Stimulated activated naive CD8-positive, alpha-beta T cell treated with anti-CD3 and anti-CD28 coated beads, Interleukin-15, Interleukin-2, amounts not matched to agents 100 ng/mL and 50 ng/mL, for 24 hours (primary cell): Measurements from ENCODE around the gene ATPAF1.
A peak's percentile ranks its signal among the peaks of the same experiment; 100 is the strongest.

Source experiments
- H3K27ac Mint-ChIP-seq: one replicate; pipeline ENCODE4 v1.8.0; 2021; ENCODE audit warnings: mild to moderate bottlenecking, mixed read lengths
- H3K27me3 Mint-ChIP-seq: one replicate; pipeline ENCODE4 v1.8.0; 2021; ENCODE audit warnings: mixed read lengths
- H3K36me3 Mint-ChIP-seq: one replicate; pipeline ENCODE4 v1.8.0; 2021; ENCODE audit warnings: low read depth, mixed read lengths
- H3K4me1 Mint-ChIP-seq: one replicate; pipeline ENCODE4 v1.8.0; 2021; ENCODE audit warnings: low read depth, mixed read lengths
- H3K4me3 Mint-ChIP-seq: one replicate; pipeline ENCODE4 v1.8.0; 2021; ENCODE audit warnings: mild to moderate bottlenecking, mixed read lengths
- H3K9me3 Mint-ChIP-seq: one replicate; pipeline ENCODE4 v1.8.0; 2021; ENCODE audit warnings: mixed read lengths

ATPAF1 gene

DNA sequence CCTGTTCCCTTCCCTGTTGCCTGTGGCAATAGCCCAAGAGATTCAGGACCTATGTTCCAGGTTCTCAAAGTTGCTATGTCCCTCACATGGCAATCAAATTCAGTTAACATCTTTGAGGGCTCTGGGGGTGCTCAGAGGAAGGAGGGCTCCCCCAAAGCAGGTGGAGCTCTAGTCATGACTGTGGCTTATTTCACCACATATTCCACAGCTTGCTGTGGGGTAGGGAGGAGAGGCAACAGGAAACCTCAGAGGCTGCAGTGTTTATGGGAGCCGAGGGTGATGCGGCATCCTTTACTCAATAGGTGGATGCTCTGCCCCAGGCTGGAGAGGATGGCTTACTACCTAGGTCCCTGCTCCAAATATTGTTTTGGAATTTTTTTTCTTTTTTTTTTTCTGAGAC, 62.9 kb downstream of the ATPAF1 start:
- Mint-ChIP-seq H3K4me1 (peaks cover 40% of the 10 kb centered on the region), H3K27ac (no peak overlapping the region), H3K36me3 (peaks cover 30% of the 10 kb centered on the region), H3K27me3 (no peaks in the 10 kb centered on the region), H3K9me3 (no peaks in the 10 kb centered on the region), H3K4me3 (peak overlapping the region; percentile 90)

DNA sequence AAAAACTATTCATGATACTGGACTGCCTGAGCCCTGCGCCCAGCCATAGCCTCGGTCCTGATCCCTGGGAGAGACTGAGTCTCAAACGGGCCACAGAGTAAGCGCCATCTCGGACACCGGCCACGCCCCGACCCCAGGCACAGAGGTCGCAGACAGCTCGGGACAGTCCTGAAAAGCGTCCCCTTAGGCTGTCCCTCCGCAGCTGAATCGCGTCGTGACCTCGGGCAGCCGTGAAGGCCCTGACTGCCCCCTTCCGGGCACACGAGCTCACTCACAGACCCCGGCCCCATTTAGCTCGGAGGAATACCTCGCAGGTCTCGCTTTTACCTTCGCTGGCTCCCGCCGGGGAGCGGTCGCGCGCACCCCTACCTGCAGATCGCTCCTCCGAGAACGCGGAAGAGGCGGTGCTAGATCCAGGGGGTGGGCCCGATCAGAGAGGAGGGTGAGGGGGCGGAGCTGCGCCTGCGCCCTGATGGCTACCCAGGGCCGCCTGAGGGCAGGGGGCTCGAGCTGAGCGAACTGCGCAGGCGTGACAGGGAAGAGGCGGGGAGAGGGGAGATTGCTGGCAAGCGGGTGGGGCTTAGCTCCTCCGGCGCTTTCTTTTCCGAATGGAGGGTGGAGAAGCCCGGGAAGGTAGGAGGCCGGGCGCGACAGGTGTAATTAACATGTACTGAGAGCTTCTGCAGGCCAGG, 64.2 kb downstream of the ATPAF1 start, which contains the start of gene MKNK1:
MKNK1 (minus strand) TSS at position 411 of the 692 bp plus-strand sequence. CDS start 20,941 bp downstream, outside the sequence.
- Mint-ChIP-seq H3K27ac (peak within 1 kb of the TSS; percentile 81), H3K27me3 (no peaks in the 10 kb centered on the region), H3K4me1 (peaks cover 53% of the 10 kb centered on the region), H3K36me3 (peaks cover 18% of the 10 kb centered on the region), H3K4me3 (peak within 1 kb of the TSS; percentile 90), H3K9me3 (no peaks in the 10 kb centered on the region)

DNA sequence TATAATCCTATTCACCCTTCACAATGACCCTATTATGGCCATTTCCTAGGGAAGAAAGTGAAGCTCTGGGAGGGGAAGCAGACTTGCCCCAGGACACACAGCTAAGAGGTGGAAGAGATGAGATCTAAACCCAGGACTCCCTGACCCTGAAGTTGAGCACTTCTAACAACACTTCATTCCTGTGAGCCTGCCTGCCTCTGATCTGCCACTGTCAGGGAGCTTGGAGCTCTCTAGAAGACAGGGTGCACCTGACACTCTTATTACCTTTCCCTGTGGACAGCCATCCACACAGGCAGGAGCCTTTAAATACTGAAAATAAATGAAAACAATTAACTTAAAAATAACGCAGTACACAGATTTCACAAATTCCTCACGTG, 64.7 kb downstream of the ATPAF1 start:
- Mint-ChIP-seq H3K4me3 (peak overlapping the region; percentile 90), H3K27me3 (no peaks in the 10 kb centered on the region), H3K4me1 (peaks cover 53% of the 10 kb centered on the region), H3K27ac (peak overlapping the region; percentile 81), H3K9me3 (no peaks in the 10 kb centered on the region), H3K36me3 (peaks cover 13% of the 10 kb centered on the region)

DNA sequence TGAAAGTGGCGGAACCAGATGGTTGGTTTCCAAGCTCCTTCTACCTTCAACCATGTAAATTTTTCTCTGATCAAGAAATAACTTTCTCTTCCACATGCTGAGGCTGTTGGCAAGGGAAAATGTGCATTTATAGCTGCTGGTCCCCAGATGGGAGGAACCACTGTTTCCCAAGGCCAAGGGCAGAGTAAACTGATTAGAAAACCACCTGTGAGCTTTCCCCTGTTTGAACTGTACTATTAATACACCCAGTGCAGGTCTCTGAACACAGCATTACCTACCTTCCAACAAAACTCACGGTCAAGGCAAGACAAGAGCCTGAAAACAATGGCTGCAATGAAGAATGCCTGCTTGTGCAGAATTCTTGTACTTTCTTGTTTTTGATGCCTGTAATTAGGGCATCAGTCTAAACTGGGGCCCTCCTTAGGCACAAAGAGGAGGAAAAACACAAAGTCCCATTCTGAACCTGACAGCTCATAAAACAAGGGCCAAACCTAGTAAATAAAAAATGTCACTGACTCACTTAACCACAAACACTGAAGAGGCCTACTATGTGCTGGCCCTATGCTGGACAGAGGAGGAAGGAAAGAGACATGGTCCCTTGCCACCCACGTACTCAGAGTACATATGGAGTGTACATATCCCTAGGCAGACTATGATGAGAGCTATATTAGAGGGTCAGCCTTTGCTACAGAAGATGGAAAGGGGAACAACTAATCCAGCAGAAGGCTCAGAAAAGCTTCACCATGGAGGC, 66.7 kb downstream of the ATPAF1 start:
- Mint-ChIP-seq H3K4me1 (peaks cover 53% of the 10 kb centered on the region), H3K4me3 (no peak overlapping the region), H3K27ac (no peak overlapping the region)

DNA sequence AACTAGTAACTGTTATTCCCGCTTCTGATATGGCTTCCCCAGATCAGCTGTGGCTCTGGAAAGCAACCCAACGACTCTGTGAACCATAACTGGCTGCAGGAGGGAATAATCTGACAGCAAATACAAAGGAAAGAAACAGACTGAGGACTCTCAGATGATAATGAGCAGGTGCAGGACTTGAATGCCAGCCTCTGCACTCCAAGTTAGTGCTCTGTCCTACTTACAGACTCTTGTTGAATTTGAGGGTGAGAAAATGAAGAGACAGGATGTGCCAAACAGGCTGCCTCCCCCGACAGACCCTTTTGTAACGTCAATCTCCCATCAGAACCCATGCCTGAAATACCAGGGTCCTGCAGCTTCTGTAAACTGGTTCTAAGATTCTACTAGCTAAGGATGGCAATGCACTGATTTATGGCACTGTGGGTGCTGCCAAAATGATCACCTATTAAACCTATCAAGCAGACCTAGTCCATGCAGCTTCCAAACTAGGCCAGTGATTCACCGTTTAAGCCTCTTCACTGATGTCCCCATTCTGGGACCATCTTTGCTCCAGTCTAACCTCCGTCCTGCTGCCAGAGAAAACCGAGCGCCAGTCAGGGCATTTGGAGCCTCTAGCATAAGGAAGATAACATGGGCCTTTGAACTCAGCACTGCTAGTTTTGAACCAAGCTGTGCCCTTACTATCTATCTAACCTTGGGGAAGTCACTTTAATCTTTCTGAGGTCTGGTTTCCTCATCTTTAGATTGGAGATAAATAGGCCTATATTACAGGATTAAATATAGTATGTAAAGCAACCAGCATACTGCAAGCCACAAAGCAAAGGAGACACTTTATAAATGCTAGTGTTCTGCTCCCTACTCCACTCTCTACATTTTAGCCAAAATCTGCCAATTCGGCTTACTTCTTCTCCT, 68.8 kb downstream of the ATPAF1 start:
- Mint-ChIP-seq H3K4me3 (no peak overlapping the region), H3K9me3 (no peaks in the 10 kb centered on the region), H3K27me3 (no peaks in the 10 kb centered on the region), H3K4me1 (peaks cover 60% of the 10 kb centered on the region), H3K27ac (no peak overlapping the region), H3K36me3 (peaks cover 11% of the 10 kb centered on the region)

More for the DNA sequence above, 66.7 kb downstream of the ATPAF1 start:
- Mint-ChIP-seq H3K9me3 (no peaks in the 10 kb centered on the region), H3K36me3 (peaks cover 9% of the 10 kb centered on the region), H3K27me3 (no peaks in the 10 kb centered on the region)

DNA sequence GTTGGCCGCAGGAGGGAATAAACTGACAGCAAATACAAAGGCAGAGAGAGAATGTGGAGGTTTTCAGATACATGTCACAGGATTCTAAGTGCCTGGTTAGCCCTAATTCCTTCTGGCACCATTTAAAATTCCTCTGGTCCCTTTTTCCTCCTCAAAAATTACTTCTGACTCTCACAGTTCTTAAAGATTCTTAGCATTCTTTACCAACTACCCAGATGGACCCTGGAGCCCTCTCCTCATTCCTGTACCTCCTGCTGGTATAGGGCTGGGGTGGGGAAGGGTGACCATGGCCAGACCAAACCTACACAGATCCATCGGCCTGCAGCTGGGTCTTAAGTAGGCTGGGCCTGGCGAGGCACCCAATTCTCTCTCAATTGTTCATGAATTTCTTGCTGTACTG, 71.3 kb downstream of the ATPAF1 start:
- Mint-ChIP-seq H3K4me1 (peaks cover 53% of the 10 kb centered on the region), H3K4me3 (no peak overlapping the region), H3K27ac (no peak overlapping the region), H3K36me3 (peaks cover 32% of the 10 kb centered on the region), H3K27me3 (no peaks in the 10 kb centered on the region), H3K9me3 (no peaks in the 10 kb centered on the region)

DNA sequence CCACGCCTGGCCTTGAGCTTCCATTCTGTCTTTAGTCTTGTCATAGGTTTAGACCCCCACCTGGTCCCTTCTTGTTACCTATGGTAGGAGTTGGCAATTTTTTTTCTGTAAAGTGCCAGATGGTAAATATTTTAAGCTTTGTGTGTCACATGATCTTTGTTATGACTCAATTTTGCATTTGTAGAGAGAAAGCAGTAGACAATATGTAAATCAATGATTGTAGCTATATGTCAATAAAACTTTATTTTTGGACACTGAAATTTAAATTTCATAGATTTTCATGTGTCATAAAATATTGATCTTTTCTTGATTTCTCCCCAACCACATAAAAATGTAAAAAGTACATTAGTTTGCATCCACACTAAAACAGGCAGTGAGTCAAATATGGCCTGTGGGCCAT, 72.1 kb downstream of the ATPAF1 start:
- no peak overlapping the region for H3K27ac Mint-ChIP-seq
- H3K4me3 Mint-ChIP-seq, result no peak overlapping the region
- H3K9me3 Mint-ChIP-seq, result no peaks in the 10 kb centered on the region
- peaks cover 32% of the 10 kb centered on the region for H3K36me3 Mint-ChIP-seq
- H3K4me1 Mint-ChIP-seq, result peaks cover 45% of the 10 kb centered on the region
- H3K27me3 Mint-ChIP-seq, result no peaks in the 10 kb centered on the region

DNA sequence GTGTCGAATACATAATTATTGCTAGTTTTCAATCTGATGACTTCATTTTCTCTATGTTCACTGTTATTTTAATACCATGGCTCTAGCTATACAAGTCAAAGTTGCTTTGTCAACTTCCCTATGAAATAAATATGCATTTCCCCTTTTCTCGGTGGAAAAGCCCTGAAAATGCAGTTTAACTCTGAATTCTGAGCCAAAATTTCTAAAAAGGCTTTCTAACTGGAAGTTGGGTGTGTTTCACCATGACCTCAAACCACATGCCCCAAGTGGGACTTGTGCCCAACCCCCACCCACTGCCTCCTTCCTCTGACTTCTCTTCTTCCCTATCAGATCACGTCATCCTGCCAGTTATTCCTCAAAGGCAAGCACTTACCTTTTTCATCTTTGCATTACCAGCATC, 73.0 kb downstream of the ATPAF1 start:
- Mint-ChIP-seq H3K27ac (peak overlapping the region; percentile 14), H3K9me3 (no peaks in the 10 kb centered on the region), H3K27me3 (no peaks in the 10 kb centered on the region), H3K36me3 (peaks cover 41% of the 10 kb centered on the region), H3K4me1 (peaks cover 38% of the 10 kb centered on the region), H3K4me3 (no peak overlapping the region)

DNA sequence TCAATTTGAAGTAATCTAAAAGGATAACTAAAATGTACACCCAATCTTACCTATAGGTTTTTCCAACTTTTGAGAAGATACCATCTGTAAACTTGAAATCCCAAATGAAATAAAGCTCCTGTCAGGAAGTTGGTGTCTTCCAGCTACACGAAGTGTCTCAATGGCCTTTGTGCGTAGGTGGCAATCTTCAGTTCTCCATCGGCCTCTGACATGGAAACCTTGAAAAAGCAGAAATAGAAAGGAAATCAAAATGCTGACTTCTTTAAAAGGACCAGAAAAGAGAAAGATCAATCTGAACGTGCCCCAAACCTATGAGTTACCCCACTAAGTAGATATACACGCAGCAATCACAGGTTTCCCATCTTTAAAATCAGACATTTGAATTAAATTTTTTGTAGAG, 74.1 kb downstream of the ATPAF1 start:
- no peaks in the 10 kb centered on the region for H3K27me3 Mint-ChIP-seq
- no peak overlapping the region for H3K27ac Mint-ChIP-seq
- H3K4me3 Mint-ChIP-seq, result no peak overlapping the region
- peaks cover 52% of the 10 kb centered on the region for H3K36me3 Mint-ChIP-seq
- peaks cover 28% of the 10 kb centered on the region for H3K4me1 Mint-ChIP-seq
- no peaks in the 10 kb centered on the region for H3K9me3 Mint-ChIP-seq

DNA sequence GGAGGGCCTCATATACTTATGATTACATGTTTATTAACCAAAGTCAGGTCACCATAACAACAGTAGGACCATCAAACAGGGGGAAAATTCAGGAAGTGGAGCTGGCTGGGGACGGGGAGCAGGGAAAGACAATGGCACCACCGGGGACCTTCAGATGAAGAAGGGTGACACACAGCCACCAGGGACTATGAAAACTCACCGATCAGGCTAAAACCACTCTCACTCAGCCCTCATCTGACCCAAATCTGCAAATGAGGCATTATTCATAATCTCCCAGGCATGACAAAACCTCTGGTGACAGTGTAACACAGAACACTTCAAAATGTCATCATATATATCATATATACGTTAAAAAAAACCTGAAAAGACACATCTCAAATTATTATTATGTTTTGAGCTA, 75.3 kb downstream of the ATPAF1 start:
- H3K36me3 Mint-ChIP-seq, result peaks cover 56% of the 10 kb centered on the region
- no peaks in the 10 kb centered on the region for H3K27me3 Mint-ChIP-seq

DNA sequence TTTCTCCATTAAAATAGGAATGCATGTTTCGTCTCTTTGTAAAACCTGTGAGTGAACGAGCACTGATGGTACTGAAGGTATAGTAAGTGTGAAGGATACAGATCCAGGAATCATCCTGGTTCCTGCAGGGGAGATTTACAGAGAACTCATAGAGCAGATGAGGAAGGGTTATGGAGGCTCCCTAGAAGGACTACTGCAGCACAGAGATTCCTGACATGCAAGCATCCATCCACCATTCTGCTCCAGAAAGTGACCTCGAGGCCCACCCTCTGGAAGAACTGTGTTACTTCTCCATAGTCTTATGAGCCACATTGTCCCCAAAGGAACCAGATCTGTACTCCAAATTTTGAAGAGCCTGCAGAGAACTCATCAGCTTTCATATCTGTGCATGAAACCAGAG, 78.6 kb downstream of the ATPAF1 start:
- Mint-ChIP-seq H3K27ac (no peak overlapping the region), H3K9me3 (no peaks in the 10 kb centered on the region), H3K27me3 (no peaks in the 10 kb centered on the region)

More for the DNA sequence above, 75.3 kb downstream of the ATPAF1 start:
- Mint-ChIP-seq H3K4me1 (peaks cover 26% of the 10 kb centered on the region), H3K27ac (no peak overlapping the region), H3K9me3 (no peaks in the 10 kb centered on the region), H3K4me3 (no peak overlapping the region)

DNA sequence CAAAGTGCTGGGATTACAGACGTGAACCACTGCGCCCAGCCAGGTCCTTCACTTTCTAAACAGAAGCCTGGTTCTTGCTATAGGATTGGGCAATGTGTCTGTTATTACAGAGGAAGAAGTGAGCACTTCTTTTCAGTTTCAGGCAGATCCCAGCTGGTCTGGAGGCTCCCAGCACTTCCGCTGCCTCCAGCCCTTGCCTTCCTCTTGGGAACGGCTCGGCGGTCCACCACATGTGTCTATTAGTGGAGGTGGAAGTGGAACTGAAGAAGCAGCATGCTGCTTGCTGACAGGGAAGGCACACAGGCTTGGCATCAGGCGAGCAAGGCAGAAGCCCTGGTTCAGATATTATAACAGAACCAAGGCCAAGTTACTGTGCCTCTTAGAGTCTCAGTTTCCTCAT, 81.1 kb downstream of the ATPAF1 start:
- H3K4me3 Mint-ChIP-seq, result no peak overlapping the region
- no peaks in the 10 kb centered on the region for H3K9me3 Mint-ChIP-seq
- no peak overlapping the region for H3K27ac Mint-ChIP-seq
- H3K27me3 Mint-ChIP-seq, result no peaks in the 10 kb centered on the region
- H3K4me1 Mint-ChIP-seq, result peaks cover 14% of the 10 kb centered on the region
- H3K36me3 Mint-ChIP-seq, result peaks cover 54% of the 10 kb centered on the region

More for the DNA sequence above, 78.6 kb downstream of the ATPAF1 start:
- peaks cover 67% of the 10 kb centered on the region for H3K36me3 Mint-ChIP-seq
- H3K4me3 Mint-ChIP-seq, result no peak overlapping the region
- H3K4me1 Mint-ChIP-seq, result peaks cover 8% of the 10 kb centered on the region

DNA sequence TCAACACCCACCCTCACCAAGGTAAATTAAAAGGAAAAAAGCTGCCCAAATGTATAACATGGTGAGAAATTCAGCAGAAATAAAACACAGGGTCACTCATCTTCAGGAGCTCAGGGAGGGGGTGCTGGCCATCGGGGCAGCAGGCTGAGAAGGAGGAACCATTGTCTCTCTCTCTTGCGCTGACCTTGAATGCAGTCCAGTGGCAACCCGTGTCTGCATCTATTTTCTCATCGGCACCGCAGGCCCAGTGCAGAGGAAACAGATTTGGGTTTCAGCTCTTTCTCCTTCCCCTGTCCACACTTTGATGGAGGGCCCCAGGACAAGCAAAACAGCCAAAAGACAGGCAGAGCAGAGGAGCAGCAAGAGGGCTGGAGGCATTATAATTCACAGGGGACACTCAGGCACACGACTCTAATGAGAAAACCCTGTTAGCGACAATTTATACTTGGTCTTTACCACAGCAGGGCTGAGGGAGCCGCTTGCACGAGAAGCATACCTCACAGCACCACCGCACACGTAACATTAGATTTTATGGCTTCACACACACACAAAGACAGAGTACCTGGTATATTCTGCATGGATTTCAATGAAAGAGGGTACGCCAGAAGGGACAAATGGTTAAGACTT, 82.7 kb downstream of the ATPAF1 start:
- H3K9me3 Mint-ChIP-seq, result no peaks in the 10 kb centered on the region
- H3K4me1 Mint-ChIP-seq, result peaks cover 31% of the 10 kb centered on the region
- H3K36me3 Mint-ChIP-seq, result peaks cover 50% of the 10 kb centered on the region
- no peaks in the 10 kb centered on the region for H3K27me3 Mint-ChIP-seq
- H3K4me3 Mint-ChIP-seq, result no peak overlapping the region
- H3K27ac Mint-ChIP-seq, result no peak overlapping the region

DNA sequence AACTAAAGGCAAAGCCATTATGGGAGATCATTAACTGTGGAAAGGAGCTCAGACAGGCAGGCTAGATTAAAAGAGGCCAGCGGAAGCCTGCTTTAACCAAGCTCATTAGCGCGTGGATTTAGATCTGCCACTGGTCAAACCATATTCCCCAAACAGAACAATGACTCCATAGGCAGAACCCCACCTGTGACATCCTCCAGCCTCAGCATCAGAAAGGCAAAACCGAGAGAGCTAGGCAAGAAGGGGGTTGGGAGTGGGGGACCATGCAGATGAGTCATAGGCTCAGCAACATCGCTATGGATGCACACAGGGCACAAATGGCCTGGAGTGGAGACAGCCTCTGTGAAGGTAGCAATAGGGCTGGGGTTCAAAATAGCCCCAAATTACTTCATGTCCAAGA, 84.7 kb downstream of the ATPAF1 start:
- H3K27me3 Mint-ChIP-seq, result no peaks in the 10 kb centered on the region
- no peak overlapping the region for H3K27ac Mint-ChIP-seq
- H3K36me3 Mint-ChIP-seq, result peaks cover 39% of the 10 kb centered on the region
- no peak overlapping the region for H3K4me3 Mint-ChIP-seq
- no peaks in the 10 kb centered on the region for H3K9me3 Mint-ChIP-seq
- H3K4me1 Mint-ChIP-seq, result peaks cover 32% of the 10 kb centered on the region
